ENCODE data around the gene WWTR1.
A peak's percentile ranks its signal among the peaks of the same experiment; 100 is the strongest.

WWTR1 gene

GRCh38 chr3:149494022-149494758 is 163.6 kb downstream of the WWTR1 start:
- no peak overlapping the region for H3K27ac ChIP-seq (replicated peaks)
- H3K4me3 ChIP-seq (replicated peaks; ENCODE audit: insufficient read depth, low read length) = no peak overlapping the region
- DNase-seq (ENCODE audit: low read depth in 1 of 2, low spot score in 1 of 2) = peak; percentile 32 to 59
- TF ChIP-seq CTCF (IDR thresholded peaks at IDR 0.05; ENCODE audit: insufficient read depth, low read length) = peak; percentile 48
- no peak for TF ChIP-seq SPI1 (IDR thresholded peaks at IDR 0.05; ENCODE audit: borderline replicate concordance, low read depth)
- peaks cover 2% of the 10 kb centered on the region for H3K27me3 ChIP-seq (ENCODE audit: insufficient read depth, poor library complexity, severe bottlenecking)

- H3K27me3 ChIP-seq (ENCODE audit: insufficient read depth, poor library complexity, severe bottlenecking) = peaks cover 2% of the 10 kb centered on the region
- DNase-seq (ENCODE audit: low read depth in 1 of 2, low spot score in 1 of 2) = no peak
- H3K4me3 ChIP-seq (replicated peaks; ENCODE audit: insufficient read depth, low read length) = no peak overlapping the region
- TF ChIP-seq GABPA (IDR thresholded peaks at IDR 0.05; ENCODE audit: low read depth) = no peak
- no peak for TF ChIP-seq POLR2AphosphoS5 (IDR thresholded peaks at IDR 0.05; ENCODE audit: low read depth)
- no peak for TF ChIP-seq SPI1 (IDR thresholded peaks at IDR 0.05; ENCODE audit: borderline replicate concordance, low read depth)
- no peak for TF ChIP-seq REST (IDR thresholded peaks at IDR 0.05; ENCODE audit: insufficient replicate concordance, low read depth)
- TF ChIP-seq CTCF (IDR thresholded peaks at IDR 0.05; ENCODE audit: insufficient read depth, low read length) = no peak
- H3K27ac ChIP-seq (replicated peaks) = no peak overlapping the region
Observed at GRCh38 chr3:149493315-149494021, 164.4 kb downstream of the WWTR1 start.

- no peak overlapping the region for H3K4me3 ChIP-seq (replicated peaks; ENCODE audit: insufficient read depth, low read length)
- TF ChIP-seq REST (IDR thresholded peaks at IDR 0.05; ENCODE audit: insufficient replicate concordance, low read depth) (no peak), POLR2AphosphoS5 (IDR thresholded peaks at IDR 0.05; ENCODE audit: low read depth) (no peak), GABPA (IDR thresholded peaks at IDR 0.05; ENCODE audit: low read depth) (no peak), CTCF (IDR thresholded peaks at IDR 0.05; ENCODE audit: insufficient read depth, low read length) (no peak), SPI1 (IDR thresholded peaks at IDR 0.05; ENCODE audit: borderline replicate concordance, low read depth) (no peak)
- DNase-seq (ENCODE audit: low read depth in 1 of 2, low spot score in 1 of 2) = no peak
- no peak overlapping the region for H3K27ac ChIP-seq (replicated peaks)
- peaks cover 2% of the 10 kb centered on the region for H3K27me3 ChIP-seq (ENCODE audit: insufficient read depth, poor library complexity, severe bottlenecking)
Observed at GRCh38 chr3:149490260-149490971, 167.4 kb downstream of the WWTR1 start.

All from HL-60 (cell line).